GM12873 (cell line): ENCODE measurements around the gene IMPG2.

Experiments
- CTCF ChIP-seq: IDR thresholded peaks from 2 replicates; pipeline ENCODE4 v1.5.1; 2012; ENCODE audit warnings: low read depth, mild to moderate bottlenecking, moderate library complexity, low read length, control low read depth; ENCODE audit not compliant: insufficient read depth; ENCODE audit errors: missing control alignments

IMPG2 gene

DNA sequence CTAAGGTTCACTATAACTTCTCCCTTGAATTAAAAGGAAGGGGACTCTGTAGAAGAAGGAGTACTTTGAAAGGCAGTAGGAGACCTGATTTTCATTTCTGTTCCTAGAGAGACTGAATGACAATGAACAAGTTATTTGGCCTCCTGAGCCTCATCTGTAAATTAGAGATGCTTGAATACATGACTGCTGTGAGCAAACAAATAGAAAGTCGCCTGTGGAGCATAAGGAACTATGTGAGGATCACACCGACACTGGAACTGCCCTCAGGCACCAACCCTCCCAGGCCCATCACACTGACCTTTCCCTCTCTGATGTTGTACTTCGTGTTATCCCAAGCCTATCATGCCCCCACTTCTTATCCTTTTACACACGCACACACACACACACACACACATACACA lies 48.6 kb downstream of the IMPG2 start:
- TF ChIP-seq CTCF: no peak

- no peak for TF ChIP-seq CTCF
These were observed 50.2 kb downstream of the IMPG2 start for GRCh38 chr3:101270149-101270548.

GRCh38 chr3:101268971-101269671 lies 51.3 kb downstream of the IMPG2 start:
- no peak for TF ChIP-seq CTCF

DNA sequence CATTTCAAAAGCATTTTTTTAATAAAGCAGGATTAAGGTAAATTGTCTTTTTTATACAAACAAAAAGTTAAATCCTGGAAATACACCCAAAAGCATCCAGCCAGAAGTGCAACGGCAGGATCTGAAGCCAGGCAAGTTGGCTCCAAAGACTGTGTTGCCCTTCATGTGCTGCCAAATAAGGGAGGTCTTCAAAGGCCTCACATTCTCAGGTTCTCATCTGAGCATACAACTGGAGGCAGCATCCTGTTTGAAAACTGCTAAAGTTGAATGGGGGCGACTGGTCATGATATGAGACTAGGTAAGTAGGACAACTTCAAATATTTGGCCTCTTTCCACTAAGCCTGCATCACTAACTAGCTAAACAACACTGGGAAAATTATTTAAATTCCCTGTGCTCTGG lies 52.2 kb downstream of the IMPG2 start:
- no peak for TF ChIP-seq CTCF

DNA sequence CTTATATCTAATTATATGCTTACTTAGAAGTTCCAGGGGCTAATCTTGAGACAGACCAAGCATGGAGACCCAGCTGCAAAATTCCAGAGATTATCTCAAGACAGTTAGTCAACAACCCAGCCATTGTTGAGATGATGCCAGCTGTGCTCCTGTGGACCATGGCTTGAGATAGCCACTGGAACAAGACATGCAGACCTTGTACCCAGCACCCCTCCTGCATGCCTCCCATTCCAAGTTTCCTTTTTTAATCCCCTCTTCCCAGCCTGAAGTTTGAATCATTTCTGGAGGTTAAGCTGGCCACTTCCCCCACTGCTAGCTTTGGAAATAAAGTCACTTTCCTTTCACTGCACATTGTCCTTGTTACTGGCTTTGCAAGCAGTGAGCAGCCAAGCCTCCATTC lies 53.8 kb downstream of the IMPG2 start:
- no peak for TF ChIP-seq CTCF

DNA sequence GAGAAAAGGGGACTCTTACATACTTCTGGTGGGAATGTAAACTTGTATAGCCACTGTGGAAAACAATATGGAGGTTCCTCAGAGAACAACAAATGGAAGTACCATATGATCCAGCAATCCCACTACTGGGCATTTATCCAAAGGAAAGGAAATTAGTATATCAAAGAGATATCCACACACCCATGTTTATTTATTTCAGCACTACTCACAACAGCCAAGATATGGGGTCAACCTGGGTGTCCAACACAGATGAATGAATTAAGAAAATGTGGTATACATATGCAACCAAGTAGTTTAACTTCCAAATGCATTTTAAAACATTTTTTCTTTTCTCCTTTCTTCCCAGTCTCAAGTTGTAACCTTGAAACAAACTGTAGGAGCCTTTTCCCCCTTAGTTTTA lies 54.3 kb downstream of the IMPG2 start:
- no peak for TF ChIP-seq CTCF

DNA sequence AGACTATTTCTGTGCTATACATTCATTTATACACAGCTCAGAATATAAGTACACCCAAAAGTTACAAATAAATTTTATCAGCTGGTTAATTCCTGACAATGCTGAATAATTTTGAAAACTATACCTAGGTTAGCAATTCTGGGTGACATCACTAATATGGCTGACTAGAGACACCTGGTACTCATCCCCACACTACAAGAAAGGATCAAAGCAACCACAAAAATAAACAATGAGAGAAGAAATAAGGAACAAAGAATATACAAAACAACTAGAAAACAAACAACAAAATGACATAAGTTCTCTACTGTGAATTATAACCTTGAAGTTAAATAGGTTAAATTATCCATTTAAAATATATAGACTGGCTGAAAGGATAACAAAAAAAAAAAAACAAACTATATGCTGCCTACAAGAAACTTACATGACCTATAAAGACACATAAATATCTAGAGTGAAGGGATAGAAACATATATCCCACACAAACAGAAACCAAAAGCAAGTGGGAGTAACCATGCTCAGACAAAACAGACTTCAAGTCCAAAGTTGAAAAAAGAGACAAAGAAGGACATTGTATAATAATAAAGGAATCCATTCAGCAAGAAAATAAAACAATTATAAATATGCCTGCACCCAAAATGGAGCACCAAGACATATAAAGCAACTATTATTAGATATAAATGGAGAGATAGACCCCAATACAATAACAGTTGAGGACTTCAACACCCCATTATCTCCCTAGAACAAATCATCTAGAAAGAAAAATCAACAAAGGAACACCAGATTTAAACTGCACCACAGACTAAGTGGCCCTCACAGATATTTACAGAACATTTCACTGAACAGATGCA lies 57.8 kb downstream of the IMPG2 start:
- no peak for TF ChIP-seq CTCF
